ENCODE measurements around the gene SDF2L1. TPM values are rescaled to one million over a fixed set of nuclear protein-coding genes. Genes with fewer than 3 reads are reported as not detected.
"Not testable (repeated sequence)": the region's sequence is repeated elsewhere in the genome, so short reads cannot be mapped to it uniquely, and the experiment has no call there.

SDF2L1 gene
- total RNA-seq, 1 donor from 2014 or later, result 7.2 TPM

DNA sequence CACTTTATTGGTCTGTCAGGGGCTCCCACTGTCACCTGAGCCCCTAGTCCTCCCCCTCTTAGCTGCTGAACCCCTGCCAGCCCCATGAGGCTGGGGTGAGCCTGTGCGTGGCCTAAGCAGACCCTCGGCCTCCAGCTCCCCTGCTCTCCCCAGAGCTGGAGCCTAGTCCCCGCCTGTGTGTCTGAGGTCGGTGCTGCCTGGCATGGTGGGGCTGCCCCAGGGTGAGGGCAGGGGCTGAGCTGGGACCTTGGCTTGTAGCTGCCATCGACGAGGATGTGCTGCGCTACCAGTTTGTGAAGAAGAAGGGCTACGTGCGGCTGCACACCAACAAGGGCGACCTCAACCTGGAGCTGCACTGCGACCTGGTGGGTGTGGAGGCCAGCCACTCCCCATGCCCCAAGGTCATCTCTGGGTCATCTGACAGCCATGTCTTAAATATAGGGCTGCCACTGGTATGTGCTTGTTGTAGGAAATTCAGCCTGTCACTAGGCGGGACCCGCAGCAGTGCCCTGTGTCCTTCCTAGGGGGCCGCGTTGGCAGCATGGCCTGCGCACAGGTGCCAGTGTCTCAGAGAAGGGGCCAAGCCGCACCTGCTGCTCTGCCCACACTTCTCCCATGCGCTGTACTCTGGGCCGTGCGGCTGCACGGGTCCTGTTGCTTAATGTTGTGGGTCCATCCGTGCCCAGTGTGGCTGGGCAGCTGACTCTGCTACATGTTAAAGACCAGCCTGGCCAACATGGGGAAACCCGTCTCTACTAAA is 44.7 kb downstream of the SDF2L1 start:
- DNase-seq, result no peak

DNA sequence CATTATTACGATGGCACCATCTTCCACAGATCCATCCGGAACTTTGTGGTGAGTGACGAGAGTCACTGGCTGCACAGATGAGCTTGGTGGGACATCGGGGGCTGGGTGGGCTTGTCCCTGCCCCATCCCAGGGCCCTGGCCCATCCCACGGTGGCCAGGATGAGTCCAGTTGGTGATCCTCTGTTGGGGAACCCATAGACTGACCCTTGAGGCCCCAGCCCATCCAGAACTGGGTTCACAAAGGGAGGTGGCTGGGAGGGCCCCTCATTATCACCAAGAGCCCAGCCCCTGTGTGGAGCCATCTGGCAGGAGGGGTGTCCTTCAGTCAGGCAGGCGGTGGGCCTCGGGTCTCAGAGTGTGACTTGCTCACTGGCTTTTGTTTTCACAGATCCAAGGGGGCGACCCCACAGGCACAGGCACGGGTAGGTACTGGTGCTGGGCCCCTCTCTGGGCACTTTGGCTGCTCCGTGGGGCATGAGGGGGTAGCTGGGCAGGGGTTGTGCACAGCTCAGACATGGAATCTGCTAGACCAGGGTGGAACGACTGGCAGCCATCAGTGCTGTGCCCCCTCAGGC is 45.7 kb downstream of the SDF2L1 start:
- no peak for DNase-seq

DNA sequence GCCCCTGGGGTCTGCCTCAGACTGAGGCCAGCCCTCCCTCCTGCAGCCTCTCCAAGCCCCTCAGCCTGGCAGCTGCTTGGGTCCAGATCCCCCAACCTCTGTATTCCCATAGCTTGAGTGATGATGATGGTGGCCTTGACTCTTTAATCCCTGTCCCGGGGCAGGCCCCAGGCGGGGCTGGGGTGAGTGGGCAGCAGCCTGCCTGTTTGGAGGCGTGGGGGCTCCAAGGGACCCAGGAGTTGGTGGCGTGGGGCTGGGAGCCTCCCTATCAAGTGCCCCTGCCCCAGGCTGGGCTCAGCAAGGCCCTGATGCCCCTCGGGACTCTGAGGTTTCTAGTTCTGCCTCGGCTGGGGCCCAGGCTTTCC is 46.2 kb downstream of the SDF2L1 start:
- DNase-seq, result no peak

DNA sequence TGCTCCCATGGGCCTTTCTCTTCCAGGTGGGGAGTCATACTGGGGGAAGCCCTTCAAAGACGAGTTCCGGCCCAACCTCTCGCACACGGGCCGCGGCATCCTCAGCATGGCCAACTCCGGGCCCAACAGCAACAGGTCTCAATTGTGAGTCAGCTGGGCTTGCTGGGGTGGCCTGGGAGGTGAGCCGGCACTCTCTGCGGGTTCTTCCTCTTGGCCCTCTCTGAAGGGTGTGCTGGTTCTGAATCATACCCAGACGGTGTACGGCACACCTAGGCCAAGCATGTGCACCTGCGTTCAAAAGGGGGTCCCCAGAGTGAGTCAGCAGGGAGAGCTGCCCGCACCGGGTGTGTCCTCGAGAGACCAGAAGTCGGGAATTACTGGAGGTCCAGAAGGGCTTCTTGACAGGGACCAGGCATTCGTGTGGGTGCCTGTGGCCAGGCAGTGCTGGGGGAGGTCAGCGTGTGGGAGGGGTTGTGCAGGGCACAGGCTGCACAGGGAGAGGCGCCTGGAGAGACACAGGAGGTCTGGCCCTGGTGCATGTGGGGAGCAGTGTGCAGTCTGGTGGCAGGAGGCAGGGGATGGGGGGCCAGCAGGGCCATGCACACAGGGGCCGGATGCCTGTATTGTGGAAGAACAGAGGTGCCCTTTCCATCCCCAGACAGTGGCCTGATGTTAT is 46.7 kb downstream of the SDF2L1 start:
- DNase-seq, result no peak

DNA sequence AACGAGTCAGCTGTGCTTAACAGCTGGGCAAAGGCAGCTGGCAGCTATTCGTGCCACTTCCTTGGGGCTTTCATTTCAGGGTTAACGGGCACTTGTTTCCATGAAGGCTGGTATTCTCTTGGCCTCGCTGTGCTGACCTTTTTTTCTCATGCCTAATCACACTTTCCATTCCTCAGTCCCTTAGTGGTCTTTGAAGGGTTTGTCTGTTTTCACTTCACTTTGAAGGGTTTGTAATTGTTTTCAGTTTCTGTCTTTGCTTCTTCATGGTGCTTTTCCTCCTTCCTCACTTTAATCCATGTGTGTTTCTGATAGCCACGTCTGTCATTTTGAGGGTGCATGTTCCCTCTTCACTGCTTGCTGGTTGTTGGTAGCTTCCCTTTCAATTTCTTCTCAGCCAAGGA is 48.3 kb downstream of the SDF2L1 start:
- DNase-seq, result peak; percentile 12

DNA sequence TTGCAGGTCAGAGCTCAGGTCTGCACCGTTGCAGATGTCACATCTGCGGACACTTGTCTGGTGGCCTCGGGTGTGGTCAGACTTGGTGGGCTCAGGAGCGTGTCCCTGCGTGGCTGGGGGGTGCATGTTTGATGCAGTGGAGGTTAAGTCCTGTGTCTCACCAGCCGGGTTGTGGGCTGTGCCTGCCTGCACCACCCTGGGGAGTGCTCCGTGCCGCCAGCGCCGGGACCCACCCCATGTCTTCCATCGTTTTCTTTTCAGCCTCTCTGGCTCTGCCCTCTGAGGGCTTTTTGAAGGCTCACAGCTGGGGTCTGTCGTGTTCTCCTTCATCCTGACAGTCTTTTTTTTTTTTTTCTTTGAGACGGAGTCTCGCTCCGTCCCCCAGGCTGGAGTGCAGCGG is 49.7 kb downstream of the SDF2L1 start:
- DNase-seq, result no peak

DNA sequence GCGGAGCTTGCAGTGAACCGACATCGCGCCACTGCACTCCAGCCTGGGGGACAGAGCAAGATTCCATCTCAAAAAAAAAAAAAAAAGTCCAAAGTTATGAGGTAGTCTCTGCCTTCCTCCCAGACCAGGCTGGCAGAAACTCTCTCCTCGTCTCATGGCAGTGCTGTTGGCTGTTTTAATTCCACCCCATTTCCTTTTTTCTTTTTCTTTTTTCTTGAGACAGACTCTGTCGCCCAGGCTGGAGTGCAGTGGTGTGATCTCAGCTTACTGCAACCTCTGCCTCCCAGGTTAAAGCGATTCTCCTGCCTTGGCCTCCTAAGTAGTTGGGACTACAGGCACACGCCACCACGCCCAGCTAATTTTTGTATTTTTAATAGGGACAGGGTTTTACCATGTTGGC is 50.8 kb downstream of the SDF2L1 start:
- not testable (repeated sequence) for DNase-seq

DNA sequence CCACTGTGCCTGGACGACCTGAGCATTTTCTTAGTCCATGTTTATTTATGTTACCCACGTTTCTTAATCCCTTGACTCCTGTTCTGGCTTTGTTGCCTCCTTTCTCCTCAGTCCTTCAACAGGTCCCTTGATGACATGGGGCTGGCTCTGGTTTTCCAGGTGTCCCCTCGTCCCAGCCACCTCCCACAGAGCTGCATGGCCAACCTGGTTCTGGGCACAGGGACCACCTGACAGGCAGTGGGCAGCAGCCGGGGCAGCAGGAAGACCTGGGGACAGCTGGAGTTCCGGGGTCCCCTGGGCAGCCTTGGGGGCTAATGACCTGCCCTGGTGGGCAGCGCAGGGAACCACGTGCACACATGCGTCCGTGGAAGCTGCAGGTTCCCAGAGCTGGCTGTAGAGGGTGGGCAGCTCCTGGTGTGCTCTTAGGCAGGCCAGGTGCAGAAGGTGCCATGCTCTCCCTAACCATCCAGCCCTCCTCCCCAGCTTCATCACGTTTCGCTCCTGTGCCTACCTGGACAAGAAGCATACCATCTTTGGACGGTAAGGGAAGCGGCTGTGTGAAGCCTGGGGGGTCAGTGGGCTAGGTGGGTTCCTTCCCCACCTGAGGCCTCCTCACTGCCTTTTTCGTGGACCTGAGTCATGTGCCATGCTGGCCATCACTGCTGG is 51.4 kb downstream of the SDF2L1 start:
- no peak for DNase-seq

Small RNA genes lying within 50 kb of the gene (small RNA-seq; reads per million reads assigned to genes)
- 2.7 reads per million, percentile 88 among the genes with 10 or more reads in this experiment for gene MIR301B (ENCODE audit: low replicate concordance)

Other genes starting within 250 kb of the SDF2L1 start
- gene HIC2, start 224.9 kb upstream of the SDF2L1 start, total RNA-seq, result 4.8 TPM
- gene TMEM191C, start 174.9 kb upstream of the SDF2L1 start, total RNA-seq, result 1.8 TPM
- gene RIMBP3C, start 90.8 kb upstream of the SDF2L1 start, total RNA-seq, result not detected
- 25.3 TPM for gene UBE2L3, start 74.6 kb upstream of the SDF2L1 start, total RNA-seq
- gene YDJC, start 12.3 kb upstream of the SDF2L1 start, total RNA-seq, result 4.7 TPM
- 0.20 TPM for gene CCDC116, start 9.5 kb upstream of the SDF2L1 start, total RNA-seq
- 22.3 TPM for gene PPIL2, start 23.7 kb downstream of the SDF2L1 start, total RNA-seq
- gene YPEL1, start 93.5 kb downstream of the SDF2L1 start, total RNA-seq, result 5.8 TPM
- 43.0 TPM for gene MAPK1, start 225.3 kb downstream of the SDF2L1 start, total RNA-seq